HG02973 (cell line): ENCODE data around the gene NEGR1.

ENCODE experiments used
- ATAC-seq: cut with Tn5 transposase; IDR thresholded peaks from one replicate; pipeline ENCODE4 v1.9.1; 2021; ENCODE audit warnings: moderate library complexity; ENCODE audit not compliant: unreplicated experiment

Gene NEGR1

GRCh38 chr1:72051538-72051937, 230.8 kb downstream of the NEGR1 start:
- no peak for ATAC-seq

DNA sequence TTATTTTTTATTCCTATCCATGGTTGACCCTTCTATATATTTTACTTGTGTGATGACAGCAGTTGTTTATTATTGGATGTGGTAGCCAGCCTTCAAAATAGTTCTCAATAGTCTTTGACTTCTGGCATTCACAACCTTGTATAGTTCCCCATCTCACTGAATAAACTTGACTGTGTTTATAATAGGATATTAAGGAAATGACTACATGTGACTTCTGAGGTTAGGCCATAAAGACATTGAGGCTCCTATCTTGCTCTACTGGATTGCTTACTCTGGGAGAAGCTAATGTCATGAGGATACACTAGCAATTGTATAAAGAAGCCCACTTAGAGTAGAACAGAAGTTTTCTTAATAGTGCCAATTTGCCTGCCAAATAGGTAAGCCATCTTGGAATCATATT, 231.8 kb downstream of the NEGR1 start:
- no peak for ATAC-seq

DNA sequence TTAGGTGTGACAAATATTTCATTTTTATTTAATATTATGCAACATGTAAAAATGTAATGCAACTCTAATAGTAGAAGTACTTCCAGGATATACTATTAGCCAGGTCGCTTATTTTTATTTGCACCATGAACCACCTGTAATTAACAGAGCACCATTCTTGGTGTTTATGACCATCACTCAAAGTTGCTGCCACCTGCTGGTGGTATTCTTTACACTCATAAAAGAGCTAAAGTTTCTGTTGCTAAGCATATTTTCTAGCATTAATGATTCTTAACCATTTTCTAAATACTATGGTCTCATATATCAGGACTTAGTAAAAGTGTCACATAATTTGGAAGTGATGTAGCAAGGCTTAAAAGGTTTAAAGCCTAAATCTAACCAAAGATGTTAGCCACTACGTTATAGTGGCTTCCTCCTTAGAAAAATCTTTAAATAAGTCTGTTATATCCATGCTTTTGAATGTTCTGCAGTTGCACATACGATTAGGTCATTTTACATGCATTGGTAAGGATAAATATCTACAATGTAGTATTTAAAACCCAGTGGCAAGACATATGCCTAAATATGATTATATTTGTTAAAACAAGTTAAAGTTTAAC, 244.5 kb downstream of the NEGR1 start:
- peak; percentile 81 for ATAC-seq

GRCh38 chr1:72034827-72035226, 247.5 kb downstream of the NEGR1 start:
- ATAC-seq: no peak

DNA sequence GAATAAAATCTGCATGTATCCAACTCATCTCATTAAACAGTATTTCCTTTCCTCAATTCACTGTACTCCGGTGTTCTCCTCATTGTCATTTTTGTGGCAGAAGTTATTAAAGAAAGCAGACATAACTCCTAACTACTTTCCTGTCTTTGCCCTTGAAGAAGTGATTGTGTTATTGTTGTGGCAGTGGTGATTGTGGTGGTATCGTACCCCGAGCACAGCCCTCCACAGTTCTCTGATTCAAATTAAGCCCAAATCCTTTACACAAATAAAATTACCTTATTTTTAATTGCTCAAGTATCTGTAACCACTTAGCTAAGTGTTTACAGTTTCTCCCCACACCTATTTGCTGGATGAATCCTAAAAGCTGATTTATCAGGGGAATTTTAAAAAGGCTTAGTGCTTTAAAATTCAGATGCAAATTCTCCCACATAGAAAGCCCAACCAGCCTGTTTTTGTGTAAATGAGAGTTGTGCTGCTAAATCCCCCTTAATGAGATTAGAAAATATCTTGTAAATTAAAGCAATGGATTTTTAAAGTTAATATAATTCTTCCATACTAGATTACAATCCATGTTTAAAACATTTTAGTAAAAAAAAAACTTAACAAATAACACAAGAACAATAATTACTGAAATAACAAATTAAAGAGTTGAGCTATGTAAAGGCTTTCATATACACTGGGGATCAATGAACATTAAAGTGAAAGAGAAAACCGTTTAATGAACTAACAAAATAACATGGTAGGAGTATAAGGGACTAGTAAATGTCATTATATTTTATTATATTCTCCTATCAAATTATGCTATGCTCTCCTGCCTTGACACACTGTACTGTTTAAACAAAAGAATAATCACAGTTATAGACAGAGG, 259.0 kb downstream of the NEGR1 start:
- ATAC-seq: no peak

- no peak for ATAC-seq
Observed at GRCh38 chr1:72018562-72018961, 263.8 kb downstream of the NEGR1 start.

GRCh38 chr1:72015006-72015405, 267.3 kb downstream of the NEGR1 start:
- ATAC-seq: no peak

DNA sequence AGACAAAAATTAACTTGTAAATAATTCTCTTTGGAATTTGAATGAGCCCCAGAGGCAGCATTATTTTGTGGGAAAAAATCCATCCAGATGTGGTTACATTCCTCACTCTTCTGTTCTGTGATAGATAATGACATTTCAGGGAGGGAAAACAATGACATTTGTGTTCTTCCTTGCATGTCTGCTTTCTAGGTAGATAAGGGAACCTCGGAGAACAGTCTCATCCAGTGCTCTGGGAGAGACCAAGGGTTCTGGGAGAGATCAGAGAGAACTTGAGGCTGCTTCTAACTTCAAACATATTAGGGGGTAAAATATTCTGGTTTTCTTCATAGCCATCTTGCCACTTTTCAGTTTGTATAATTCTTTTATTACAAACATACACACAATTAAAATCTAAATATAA, 269.2 kb downstream of the NEGR1 start:
- ATAC-seq: no peak

- no peak for ATAC-seq
Observed at GRCh38 chr1:72011721-72012120, 270.6 kb downstream of the NEGR1 start.

- ATAC-seq: no peak
Observed at GRCh38 chr1:72010094-72010431, 272.3 kb downstream of the NEGR1 start.

DNA sequence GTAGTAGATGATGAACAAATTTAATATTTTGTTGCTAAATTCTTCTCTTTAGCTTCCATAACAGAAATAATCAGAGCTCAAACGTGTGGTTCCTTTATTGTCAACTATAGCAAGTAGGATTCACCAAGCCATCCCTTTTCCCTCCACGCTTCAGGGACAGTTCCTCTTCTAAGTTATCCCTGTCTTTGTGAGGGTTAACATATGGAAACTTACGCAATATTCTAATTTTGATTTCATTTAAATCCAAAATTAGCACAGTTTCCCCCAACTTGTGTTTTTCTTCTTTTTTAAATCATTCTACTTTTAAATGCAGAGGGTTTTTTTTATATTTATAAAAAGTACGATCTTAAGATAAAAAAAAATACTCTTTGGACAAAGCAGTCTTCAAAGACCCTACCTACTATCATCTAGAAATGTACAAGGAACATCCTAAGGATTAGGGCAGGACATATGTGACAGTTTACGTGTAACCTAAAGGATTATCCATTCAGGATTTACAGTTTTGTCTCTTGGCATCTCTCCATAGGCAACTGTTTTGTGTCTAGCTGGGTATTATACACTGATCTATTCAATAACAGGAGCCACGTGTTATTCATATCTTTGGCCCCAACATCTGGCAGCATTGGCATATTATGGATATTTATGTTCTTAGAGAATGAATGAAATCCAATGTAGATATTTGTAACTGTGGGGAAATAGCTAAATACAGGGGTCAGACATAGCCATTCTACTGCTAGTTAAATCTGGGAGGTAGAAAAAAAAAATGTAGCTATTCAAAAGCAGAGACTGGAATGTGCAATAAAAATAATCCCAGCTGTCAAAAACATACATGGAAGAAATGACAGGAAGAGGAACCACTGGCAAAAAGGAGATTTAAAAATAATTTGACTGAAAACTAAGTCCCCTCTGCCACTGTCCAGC, 272.9 kb downstream of the NEGR1 start:
- ATAC-seq: no peak

DNA sequence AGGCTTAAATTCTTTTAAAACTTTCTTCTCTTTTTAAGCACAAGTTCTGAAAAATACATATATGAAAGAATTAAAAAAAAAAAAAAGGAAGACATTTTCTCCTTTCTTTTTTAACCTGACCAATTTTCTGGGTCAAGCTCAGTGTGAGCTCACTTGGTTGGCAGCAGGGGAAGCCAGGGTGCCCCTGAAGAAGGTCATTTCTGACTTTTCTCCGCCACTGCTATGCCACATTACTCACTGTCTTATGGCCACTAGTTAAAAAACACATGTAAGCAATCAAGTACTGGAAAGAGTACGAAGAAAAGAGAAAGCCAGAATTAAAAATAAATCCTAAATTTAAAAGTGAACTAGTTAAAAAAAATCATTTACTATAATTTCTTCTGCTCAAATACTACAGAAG, 275.0 kb downstream of the NEGR1 start:
- ATAC-seq: no peak

- no peak for ATAC-seq
Observed at GRCh38 chr1:72006092-72006491, 276.2 kb downstream of the NEGR1 start.

GRCh38 chr1:72003092-72003491, 279.2 kb downstream of the NEGR1 start:
- ATAC-seq: no peak

DNA sequence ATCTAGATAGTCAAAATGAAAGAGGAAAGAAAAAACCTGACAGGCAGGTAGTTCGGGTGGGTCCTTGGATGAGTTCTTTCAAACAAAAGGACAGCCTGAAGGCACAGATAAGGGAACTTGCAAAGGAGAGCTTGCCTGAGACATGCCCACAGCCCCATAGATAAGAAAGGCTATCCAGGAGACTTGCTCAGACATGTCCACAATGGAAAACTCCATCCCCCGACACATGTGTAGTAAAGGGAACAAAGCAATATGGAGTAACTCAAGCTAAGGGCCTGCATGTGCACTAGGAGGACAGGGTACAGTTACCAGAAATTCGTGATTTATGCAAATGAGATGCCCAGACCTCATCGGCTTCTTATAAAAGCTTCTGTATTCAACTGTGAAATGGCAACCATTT, 281.5 kb downstream of the NEGR1 start:
- ATAC-seq: no peak

GRCh38 chr1:71994646-71995045, 287.7 kb downstream of the NEGR1 start:
- no peak for ATAC-seq

GRCh38 chr1:71987181-71987580, 295.2 kb downstream of the NEGR1 start:
- no peak for ATAC-seq

DNA sequence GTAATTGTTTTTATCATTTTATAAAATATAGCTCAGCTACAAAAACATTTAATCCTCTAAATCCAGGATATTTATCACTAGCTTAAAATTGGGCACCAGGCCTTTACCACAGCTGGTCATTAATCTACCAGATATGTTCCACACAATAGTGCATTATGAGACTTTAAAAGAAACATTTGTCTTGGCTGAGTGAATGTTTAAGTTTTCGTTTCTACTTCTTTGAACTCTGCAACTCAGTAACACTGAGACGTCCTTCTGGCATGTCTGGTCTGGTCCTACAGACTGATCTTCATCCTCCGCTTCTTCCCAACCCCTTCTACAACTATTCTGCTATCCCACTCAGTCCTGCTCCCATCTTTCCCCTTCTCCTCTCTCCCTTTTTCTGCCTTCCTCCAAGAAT, 296.2 kb downstream of the NEGR1 start:
- ATAC-seq: no peak

GRCh38 chr1:71980556-71980955, 301.8 kb downstream of the NEGR1 start:
- ATAC-seq: no peak

DNA sequence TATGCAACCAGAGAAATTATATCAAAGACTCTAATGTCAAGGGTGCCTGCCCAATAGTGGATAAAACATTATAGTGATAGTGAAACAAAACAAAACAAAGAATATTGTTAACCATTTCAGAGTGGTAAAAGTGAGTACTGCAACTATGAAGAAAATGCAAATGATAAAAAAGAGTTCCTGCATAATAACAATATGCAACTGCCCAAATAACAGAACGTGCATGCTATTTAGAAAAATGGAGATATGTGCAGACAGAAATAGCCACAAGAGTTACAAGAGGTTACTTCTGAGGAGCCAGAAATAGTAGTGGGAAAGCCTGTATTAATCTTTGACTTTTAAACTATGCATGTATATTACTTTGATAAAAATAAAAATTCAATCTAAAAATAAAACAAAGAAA, 302.5 kb downstream of the NEGR1 start:
- no peak for ATAC-seq

DNA sequence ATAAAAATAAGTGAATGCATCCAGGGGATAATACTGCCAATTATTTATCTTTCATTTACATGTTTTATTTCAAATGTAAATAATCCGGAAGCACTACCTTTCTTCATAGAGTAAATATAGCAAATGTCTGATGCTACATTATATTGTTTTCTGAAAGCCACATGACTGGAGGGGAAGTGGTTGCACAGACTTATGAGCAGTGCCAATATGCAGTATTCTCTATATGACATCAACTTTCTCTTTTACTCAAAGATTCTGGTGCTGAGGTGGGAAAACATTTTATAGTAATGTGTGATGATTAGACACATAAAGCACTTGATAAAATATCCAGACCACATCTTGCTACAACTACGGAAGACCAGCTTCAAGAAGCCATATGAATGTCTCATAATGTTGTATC, 314.7 kb downstream of the NEGR1 start:
- ATAC-seq: peak; percentile 88

GRCh38 chr1:71964188-71964587, 318.2 kb downstream of the NEGR1 start:
- no peak for ATAC-seq
